ENCODE measurements around the gene SLMAP. TPM values are rescaled to one million over a fixed set of nuclear protein-coding genes. Genes with fewer than 3 reads are reported as not detected.

SLMAP gene
- total RNA-seq, 1 donor from 2014 or later = 52.0 TPM

- TF ChIP-seq CTCF (IDR thresholded peaks at IDR 0.05; ENCODE audit: partially characterized antibody, unreplicated experiment) = no peak
- Mint-ChIP-seq H3K4me1 (ENCODE audit: low read depth, unreplicated experiment) (no peaks in the 10 kb centered on the region), H3K9me3 (ENCODE audit: unreplicated experiment) (peaks cover 1% of the 10 kb centered on the region), H3K4me3 (ENCODE audit: unreplicated experiment) (no peak overlapping the region), H3K36me3 (ENCODE audit: unreplicated experiment) (no peaks in the 10 kb centered on the region), H3K27ac (ENCODE audit: unreplicated experiment) (no peak overlapping the region), H3K27me3 (ENCODE audit: unreplicated experiment) (peaks cover 3% of the 10 kb centered on the region)
- no peak for DNase-seq
Observed at GRCh38 chr3:57973715-57974477, 217.8 kb downstream of the SLMAP start.

GRCh38 chr3:57974796-57975388, 218.8 kb downstream of the SLMAP start:
- no peak overlapping the region for H3K4me3 Mint-ChIP-seq (ENCODE audit: unreplicated experiment)
- no peak for DNase-seq
- peaks cover 3% of the 10 kb centered on the region for H3K27me3 Mint-ChIP-seq (ENCODE audit: unreplicated experiment)
- no peaks in the 10 kb centered on the region for H3K4me1 Mint-ChIP-seq (ENCODE audit: low read depth, unreplicated experiment)
- H3K36me3 Mint-ChIP-seq (ENCODE audit: unreplicated experiment) = no peaks in the 10 kb centered on the region
- no peak overlapping the region for H3K27ac Mint-ChIP-seq (ENCODE audit: unreplicated experiment)
- no peak for TF ChIP-seq CTCF (IDR thresholded peaks at IDR 0.05; ENCODE audit: partially characterized antibody, unreplicated experiment)
- peaks cover 1% of the 10 kb centered on the region for H3K9me3 Mint-ChIP-seq (ENCODE audit: unreplicated experiment)

- Mint-ChIP-seq H3K27ac (ENCODE audit: unreplicated experiment) (no peak overlapping the region), H3K27me3 (ENCODE audit: unreplicated experiment) (peaks cover 3% of the 10 kb centered on the region), H3K4me1 (ENCODE audit: low read depth, unreplicated experiment) (no peaks in the 10 kb centered on the region), H3K36me3 (ENCODE audit: unreplicated experiment) (no peaks in the 10 kb centered on the region), H3K4me3 (ENCODE audit: unreplicated experiment) (no peak overlapping the region), H3K9me3 (ENCODE audit: unreplicated experiment) (peaks cover 4% of the 10 kb centered on the region)
- no peak for TF ChIP-seq CTCF (IDR thresholded peaks at IDR 0.05; ENCODE audit: partially characterized antibody, unreplicated experiment)
- no peak for DNase-seq
Observed at GRCh38 chr3:57977818-57978235, 221.7 kb downstream of the SLMAP start.

- no peak overlapping the region for H3K27ac Mint-ChIP-seq (ENCODE audit: unreplicated experiment)
- DNase-seq = no peak
- no peaks in the 10 kb centered on the region for H3K36me3 Mint-ChIP-seq (ENCODE audit: unreplicated experiment)
- TF ChIP-seq CTCF (IDR thresholded peaks at IDR 0.05; ENCODE audit: partially characterized antibody, unreplicated experiment) = no peak
- H3K27me3 Mint-ChIP-seq (ENCODE audit: unreplicated experiment) = peaks cover 3% of the 10 kb centered on the region
- H3K9me3 Mint-ChIP-seq (ENCODE audit: unreplicated experiment) = peaks cover 4% of the 10 kb centered on the region
- H3K4me3 Mint-ChIP-seq (ENCODE audit: unreplicated experiment) = no peak overlapping the region
- no peaks in the 10 kb centered on the region for H3K4me1 Mint-ChIP-seq (ENCODE audit: low read depth, unreplicated experiment)
Observed at GRCh38 chr3:57978316-57978715, 222.2 kb downstream of the SLMAP start.

Other genes starting within 250 kb of the SLMAP start
- 0.22 TPM for gene DNAH12, start 212.0 kb upstream of the SLMAP start, total RNA-seq (ENCODE audit: unreplicated experiment)
- gene PDE12, start 200.0 kb upstream of the SLMAP start, total RNA-seq (ENCODE audit: unreplicated experiment) = 17.1 TPM
- gene ARF4, start 159.0 kb upstream of the SLMAP start, total RNA-seq (ENCODE audit: unreplicated experiment) = 131 TPM
- gene DENND6A, start 63.2 kb upstream of the SLMAP start, total RNA-seq (ENCODE audit: unreplicated experiment) = 20.5 TPM

Data from glutamatergic neuron (in vitro differentiated cells).